HG03432 (cell line): ENCODE measurements around the gene ZNF276.
"Not testable (repeated sequence)": the region's sequence is repeated elsewhere in the genome, so short reads cannot be mapped to it uniquely, and the experiment has no call there.

Experiments used
- ATAC-seq: cut with Tn5 transposase; IDR thresholded peaks from one replicate; pipeline ENCODE4 v1.9.1; 2021; ENCODE audit warnings: mild to moderate bottlenecking, moderate library complexity; ENCODE audit not compliant: unreplicated experiment

Gene ZNF276, protein sequence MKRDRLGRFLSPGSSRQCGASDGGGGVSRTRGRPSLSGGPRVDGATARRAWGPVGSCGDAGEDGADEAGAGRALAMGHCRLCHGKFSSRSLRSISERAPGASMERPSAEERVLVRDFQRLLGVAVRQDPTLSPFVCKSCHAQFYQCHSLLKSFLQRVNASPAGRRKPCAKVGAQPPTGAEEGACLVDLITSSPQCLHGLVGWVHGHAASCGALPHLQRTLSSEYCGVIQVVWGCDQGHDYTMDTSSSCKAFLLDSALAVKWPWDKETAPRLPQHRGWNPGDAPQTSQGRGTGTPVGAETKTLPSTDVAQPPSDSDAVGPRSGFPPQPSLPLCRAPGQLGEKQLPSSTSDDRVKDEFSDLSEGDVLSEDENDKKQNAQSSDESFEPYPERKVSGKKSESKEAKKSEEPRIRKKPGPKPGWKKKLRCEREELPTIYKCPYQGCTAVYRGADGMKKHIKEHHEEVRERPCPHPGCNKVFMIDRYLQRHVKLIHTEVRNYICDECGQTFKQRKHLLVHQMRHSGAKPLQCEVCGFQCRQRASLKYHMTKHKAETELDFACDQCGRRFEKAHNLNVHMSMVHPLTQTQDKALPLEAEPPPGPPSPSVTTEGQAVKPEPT

DNA sequence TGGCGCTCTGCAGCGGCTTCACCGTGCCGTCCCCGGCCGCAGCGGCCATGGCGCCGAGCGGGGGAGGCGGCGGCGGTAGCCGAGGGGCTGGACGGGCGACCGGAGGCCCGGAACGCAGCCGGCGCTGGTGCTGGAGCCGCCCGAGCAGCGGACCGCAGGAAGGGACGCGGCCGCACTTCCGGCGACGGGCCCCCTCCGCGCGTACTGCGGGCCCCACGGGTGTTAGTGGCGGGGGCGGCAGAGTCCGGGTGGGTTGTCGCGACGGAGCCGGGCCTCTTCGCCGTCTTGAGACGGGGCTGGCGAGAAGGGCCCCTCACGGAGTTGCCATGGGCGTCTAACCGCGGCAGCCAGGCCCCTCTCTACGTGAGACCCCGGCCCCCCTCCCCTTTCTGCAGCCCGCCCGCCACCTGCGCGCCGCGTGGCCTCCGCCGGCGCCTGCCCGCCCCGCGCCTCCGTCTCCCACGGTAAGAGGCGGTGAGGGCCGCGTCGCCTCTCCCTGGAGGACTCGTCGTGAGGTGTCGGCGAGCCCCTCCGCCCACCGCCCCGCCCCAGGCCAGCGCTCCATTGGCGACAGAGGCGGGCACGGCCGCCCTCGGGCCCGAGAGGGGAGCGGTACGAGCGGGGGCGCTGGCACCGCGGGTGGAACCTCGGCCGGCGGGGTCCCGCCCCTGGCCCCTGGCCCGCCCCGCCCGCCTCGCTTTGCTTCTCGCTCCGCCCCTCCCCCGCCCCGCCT, at the start of gene ZNF276, which contains the start of gene VPS9D1:
Gene ZNF276 (plus strand): TSS at position 725 of the 733 bp plus-strand sequence. CDS start 104 bp downstream, outside the sequence.
Gene VPS9D1 (minus strand): TSS at position 86 of the 733 bp plus-strand sequence. CDS start 37 bp downstream, at position 49.
- ATAC-seq: peak; percentile 57

DNA sequence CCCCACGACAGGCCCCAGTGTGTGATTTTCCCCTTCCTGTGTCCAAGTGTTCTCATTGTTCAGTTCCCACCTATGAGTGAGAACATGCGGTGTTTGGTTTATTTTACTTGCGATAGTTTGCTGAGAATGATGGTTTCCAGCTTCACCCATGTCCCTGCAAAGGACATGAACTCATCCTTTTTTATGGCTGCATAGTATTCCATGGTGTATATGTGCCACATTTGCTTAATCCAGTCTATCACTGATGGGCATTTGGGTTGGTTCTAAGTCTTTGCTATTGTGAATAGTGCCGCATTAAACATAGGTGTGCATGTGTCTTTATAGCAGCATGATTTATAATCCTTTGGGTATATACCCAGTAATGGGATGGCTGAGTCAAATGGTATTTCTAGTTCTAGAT, 49.8 kb upstream of the ZNF276 start:
- not testable (repeated sequence) for ATAC-seq

DNA sequence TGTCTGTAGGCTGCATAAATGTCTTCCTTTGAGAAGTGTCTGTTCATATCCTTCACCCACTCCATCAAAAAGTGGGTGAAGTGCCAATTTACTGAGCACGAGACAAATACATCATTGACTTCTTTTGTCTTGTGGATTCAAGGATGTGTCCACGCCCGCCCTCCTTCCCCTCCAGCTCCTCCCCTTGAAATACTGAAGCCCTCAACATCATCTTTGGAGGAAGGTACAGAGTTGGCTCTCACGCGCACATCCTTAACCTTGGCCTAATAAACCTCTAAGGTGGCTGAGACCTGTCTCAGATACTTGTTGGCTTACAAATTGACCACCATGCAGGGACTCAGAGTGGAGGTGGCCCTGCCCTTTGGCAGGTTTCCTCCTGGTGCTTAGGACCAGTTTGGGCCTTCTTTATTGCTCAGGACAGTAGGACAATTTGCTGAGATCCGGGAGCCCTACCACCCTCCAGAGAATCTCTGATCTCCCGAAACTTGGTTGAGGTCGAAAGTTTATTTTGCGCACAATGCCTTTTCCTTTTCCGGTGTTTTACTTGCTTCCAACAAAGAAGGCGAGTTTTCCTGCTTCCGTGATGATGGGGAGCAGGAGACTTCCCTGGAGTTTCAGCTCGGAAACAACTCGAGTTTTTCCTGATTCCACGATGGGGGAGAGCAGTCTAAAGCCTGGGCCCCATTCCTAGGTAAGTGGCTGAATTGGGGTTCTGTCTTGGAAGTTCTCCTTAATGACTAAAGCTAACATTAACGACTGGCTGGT, 49.0 kb upstream of the ZNF276 start:
- no peak for ATAC-seq

DNA sequence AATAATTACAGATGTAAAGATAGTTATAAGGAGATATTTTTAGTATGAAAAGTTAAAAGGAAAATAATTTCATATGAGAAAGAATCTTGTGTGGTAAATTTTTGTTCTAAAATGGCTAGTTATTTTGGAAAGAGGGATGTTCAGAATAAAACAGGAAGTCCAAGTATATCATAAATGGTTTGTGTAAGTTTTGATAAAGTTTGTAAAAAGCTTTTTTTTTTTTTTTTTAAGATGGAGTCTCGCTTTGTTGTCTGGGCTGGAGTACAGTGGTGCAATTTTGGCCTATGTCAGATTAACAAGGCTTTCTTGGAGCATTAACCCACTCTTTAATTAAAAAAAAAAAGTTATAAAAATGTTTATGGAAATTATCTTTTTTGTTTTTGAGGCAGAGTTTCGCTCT, 43.1 kb upstream of the ZNF276 start:
- ATAC-seq: no peak

DNA sequence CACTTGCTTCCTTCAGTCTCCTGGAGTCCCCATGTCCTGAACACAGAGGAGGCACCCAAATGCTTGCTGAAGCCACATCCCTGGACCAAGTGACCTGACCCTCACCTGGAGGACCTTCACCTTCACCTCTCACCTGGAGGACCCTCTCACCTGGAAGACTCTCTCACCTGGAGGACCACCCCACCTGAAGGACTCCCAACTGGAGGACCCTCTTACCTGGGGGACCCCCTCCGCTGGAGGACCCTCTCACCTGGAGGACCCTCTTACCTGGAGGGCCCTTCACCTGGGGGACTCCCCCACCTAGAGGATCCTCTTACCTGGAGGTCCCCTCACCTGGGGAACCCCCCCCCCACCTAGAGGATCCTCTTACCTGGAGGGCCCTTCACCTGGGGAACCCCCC, 35.4 kb upstream of the ZNF276 start:
- ATAC-seq: no peak

DNA sequence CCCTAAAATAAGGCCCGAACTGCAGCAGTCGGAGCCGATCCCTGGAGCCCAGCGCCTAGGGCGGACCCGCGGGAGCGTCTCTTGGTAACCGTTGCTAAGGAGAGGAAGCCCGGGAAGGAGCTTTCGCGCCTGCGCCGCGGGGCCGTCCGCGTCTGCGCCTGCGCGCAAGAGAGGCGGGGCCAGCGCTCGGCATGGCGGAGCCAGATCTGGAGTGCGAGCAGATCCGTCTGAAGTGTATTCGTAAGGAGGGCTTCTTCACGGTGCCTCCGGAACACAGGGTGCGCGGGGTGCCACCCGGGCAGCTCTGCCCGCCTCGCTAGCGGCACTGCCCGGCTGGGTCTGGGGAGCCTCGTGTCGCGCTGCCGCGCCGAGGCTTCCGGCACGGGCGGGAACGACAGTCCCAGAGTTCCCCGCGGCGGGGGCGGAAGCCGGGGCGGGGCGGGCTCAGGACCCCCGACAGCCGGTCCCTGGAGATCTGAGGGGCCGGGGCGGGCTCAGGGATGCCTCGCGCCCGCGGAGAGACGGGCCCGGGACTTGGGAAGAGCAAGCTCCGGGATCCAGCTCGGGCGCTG, 34.7 kb upstream of the ZNF276 start, which contains the start of gene CDK10:
Gene CDK10 (plus strand): TSS at position 170 of the 572 bp plus-strand sequence. CDS start 22 bp downstream, at position 192.
- peak; percentile 81 for ATAC-seq

DNA sequence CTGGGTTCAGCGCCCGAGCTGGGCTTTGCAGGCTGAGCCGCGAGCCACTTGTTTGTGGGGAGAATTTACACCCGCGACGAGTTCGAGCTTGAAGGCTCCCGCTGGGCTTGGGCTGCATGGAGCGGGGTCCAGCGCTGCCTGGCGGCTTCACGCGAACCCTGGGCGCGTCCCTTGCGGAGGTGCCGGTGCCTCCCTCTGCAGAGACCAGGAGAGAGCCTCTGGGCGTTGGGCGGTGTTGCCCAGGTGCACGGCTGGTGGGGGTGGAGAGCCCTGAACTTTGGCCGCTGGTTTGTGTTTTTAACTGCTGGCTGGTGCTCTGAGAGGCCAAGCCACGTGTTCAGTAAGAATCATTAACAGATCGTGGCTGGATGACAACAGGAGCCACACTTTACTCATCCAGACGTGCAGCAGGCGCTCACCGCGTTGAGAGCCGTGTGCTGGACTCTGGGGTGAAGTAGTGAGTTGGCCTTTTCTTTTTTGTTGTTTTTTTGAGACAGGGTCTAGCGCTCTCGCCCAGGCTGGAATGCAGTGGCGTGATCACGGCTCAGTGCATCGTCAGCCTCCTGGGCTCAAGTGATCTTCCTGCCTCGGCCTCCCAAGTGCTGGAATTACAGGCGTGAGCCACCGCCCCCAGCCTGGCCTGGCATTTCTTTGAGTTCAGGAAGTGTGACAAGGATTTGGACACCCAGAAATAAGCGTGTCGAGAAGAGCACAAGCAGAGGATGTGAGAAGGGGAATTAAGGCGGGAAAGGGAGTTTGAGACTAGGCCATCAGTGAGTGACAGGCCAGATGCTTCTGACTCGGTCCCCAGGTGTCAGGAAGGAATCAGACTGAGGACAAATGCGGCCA, 34.0 kb upstream of the ZNF276 start:
- ATAC-seq: peak; percentile 40

DNA sequence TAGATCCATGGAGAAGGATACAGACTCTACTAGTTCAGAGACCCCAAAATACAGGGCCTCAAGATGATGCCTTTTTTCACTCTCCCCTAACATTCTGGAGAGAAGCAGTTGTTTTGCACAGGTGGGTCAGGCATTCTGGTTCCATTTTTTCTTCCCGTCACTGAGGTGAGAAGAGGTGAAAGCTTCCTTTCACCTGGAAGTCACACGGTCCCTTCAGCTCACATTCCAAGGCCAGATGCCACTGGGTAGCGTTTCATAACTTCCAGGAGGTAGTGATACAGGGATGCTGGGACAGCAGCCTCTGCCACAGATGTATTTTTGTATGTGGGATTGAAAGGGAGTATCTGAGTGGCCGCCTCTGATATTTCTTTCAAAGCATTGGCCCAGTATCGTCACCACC, 32.9 kb upstream of the ZNF276 start:
- ATAC-seq: no peak

DNA sequence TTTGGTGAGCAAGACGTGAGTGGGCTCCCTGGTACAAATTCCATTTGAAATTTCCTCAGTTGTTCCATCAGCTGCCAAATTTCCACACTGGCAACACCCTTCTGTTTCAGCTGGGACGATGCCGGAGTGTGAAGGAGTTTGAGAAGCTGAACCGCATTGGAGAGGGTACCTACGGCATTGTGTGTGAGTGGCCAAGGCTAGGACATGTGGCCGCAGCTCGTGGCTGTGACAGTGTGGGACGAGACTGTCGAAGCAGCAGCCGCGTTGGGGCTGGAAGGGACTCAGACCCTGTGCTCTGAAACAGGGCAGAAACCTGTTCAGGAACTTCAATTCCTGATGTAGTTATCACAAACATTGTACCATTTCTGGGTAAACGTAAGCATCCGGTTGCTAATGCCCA, 32.2 kb upstream of the ZNF276 start:
- ATAC-seq: no peak

DNA sequence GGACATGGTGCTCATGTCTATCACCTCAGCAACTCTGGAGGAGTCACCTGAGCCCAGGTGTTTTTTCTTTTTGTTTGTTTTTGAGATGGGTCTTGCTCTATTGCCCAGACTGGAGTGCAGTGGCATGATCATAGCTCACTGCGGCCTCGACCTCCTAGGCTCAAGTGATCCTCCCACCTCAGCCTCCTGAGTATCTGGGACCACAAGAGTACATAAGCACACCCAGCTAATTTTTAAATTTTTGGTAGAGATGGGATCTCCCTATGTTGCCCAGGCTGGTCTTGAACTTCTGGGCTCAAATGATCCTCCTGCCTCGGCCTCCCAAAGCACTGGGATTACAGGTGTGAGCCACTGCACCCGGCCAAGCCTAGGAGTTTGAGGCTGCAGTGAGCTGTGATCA, 31.7 kb upstream of the ZNF276 start:
- not testable (repeated sequence) for ATAC-seq

DNA sequence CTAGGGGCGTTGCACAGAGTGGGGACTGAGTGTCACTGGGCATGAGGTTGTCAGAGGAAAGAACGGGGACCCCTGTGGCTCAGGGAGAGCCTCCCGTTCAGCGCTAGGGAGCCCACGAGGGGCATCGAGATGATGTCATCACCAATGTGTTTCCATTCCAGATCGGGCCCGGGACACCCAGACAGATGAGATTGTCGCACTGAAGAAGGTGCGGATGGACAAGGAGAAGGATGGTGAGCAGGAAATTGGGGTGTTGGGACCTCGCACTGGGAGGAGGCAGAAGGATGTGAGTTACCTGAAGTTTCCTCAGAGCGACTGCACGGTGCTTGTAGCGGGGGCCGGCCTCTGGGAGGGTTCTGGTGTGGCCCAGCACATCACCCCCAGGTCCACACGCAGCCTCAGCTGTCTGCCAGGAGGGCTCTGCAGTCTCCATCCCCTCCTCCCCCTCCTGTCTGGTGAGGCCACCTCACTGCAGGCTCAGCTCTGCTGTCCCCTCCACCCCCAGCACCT, 30.9 kb upstream of the ZNF276 start:
- ATAC-seq: no peak

DNA sequence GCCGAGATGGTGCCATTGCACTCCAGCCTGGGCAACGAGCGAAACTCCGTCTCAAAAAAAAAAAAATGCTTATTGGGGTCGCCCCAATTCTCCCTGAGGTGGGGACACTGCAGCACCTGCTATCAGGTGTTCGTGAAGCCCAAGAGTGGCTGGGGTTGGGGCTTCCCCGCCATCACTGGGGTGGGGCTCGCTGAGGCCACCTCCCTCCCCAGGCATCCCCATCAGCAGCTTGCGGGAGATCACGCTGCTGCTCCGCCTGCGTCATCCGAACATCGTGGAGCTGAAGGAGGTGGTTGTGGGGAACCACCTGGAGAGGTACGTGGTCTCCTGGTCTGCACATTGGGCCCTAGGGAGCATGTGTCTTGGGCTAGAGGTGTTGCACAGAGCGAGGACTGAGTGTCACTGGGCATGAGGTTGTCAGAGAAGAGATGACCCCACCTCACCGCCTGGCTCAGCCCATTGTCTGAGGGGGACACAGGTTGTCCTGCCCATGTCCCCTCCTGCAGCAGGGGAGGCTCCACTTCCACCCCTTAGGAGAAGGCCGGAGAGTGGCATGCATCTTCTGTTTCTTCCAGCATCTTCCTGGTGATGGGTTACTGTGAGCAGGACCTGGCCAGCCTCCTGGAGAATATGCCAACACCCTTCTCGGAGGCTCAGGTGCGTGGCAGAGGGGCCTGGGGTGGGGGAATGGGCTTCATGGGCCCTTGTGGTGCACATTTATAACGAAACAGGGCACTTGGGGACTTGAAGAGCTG, 29.9 kb upstream of the ZNF276 start:
- no peak for ATAC-seq

DNA sequence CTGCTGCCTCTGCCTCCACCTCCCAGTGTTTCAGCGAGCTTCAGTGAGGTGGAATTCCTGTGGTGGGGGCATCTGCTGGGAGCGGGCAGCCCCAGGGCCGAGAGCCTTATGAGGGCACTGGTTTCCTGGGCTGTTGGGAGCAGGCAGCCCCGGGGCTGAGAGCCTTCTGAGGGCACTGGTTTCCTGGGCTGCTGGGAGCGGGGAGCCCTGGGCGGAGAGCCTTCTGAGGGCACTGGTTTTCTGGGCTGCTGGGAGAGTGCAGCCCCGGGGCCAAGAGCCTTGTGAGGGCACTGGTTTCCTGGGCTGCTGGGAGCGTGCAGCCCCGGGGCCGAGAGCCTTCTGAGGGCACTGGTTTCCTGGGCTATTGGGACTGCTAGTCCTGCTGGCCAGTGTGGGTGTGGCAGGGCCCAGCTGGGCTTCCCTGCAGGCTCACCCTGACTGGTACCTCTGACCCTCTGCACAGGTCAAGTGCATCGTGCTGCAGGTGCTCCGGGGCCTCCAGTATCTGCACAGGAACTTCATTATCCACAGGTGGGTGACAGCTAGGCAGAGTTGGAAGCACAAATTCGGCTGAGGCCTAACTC, 29.3 kb upstream of the ZNF276 start:
- no peak for ATAC-seq

DNA sequence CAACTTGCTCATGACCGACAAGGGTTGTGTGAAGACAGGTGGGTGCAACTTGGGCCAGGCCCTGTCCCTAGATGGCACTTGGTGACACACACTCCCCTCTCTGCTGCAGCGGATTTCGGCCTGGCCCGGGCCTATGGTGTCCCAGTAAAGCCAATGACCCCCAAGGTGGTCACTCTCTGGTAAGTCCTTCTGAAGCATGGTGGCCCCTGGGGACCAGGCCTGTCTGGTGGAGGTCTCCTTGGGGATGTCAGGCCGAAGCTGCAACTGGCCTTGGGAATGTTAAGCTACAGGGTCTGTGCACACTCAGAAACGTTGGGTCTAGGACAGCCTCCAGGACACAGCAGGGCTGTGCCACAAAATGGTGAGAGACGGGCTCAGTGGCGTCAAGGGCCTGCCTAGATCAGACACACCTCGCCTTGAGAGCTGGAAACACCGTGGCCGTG, 28.0 kb upstream of the ZNF276 start:
- no peak for ATAC-seq

DNA sequence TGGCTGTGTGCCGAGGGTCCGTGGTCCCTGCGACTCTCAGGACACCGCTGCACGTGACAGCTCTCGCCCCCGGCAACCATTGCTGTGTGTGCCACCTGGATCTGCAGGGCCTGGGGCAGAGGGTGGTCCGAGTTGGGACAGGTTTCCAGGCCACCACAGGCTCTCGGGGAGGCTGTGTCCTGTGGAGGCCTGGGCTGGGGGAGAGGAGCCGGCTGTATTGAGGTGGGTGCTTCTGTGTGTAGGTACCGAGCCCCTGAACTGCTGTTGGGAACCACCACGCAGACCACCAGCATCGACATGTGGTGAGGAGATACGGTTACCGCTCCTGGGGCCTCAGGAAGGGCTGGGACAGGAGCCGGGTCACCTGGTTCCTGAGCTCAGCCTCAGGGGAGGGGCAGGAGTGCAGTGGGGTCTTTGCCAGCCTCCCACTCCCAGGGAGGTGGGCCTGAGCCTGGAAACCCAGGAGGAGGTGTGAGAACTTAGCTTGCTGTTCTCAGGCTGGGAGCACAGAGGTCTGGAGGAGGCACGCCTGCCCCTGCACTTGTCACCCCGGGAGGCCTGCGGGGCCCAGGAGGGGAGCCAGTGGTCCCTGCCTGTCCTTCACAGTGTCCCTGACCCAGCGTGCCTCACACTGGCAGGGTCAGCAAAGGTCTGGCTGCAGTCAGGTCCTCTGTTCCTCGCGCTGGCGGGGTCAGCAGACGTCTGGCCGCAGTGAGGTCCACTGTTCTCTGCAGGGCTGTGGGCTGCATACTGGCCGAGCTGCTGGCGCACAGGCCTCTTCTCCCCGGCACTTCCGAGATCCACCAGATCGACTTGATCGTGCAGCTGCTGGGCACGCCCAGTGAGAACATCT, 27.2 kb upstream of the ZNF276 start:
- ATAC-seq: no peak

DNA sequence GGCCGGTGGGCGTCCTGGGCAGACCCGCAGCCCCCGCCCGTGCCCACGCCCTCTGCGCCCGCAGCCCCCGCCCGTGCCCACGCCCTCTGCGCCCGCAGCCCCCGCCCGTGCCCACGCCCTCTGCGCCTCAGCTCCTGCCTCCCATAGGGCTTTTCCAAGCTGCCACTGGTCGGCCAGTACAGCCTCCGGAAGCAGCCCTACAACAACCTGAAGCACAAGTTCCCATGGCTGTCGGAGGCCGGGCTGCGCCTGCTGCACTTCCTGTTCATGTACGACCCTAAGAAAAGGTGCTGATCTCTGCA, 26.6 kb upstream of the ZNF276 start:
- not testable (repeated sequence) for ATAC-seq

DNA sequence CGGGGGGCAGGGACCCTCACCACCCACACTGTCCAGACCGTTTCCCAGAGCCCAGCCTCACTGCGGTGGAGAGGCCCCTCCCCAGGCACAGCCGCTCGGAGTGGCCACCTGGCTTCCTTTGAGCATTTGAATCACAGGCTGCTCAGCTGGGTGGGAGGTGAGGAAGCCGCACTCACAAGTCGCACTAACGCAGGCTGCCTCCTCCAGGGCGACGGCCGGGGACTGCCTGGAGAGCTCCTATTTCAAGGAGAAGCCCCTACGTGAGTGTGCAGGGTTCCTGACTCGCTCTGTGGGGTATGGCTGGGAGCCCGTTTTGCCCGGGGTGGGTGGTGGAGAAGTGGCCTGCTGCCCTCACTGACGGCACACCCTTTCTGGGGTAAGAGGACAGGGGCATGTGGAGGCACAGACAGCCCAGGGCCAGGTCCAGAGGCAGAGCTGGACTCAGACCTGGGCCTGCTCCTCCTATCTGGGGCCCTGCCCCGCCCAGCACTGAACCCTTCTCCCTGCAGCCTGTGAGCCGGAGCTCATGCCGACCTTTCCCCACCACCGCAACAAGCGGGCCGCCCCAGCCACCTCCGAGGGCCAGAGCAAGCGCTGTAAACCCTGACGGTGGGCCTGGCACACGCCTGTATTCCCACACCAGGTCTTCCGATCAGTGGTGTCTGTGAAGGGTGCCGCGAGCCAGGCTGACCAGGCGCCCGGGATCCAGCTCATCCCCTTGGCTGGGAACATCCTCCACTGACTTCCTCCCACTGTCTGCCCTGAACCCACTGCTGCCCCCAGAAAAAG, 26.1 kb upstream of the ZNF276 start:
- no peak for ATAC-seq
